ENCODE measurements around the gene APOL3. TPM values are rescaled to one million over a fixed set of nuclear protein-coding genes. Genes with fewer than 3 reads are reported as not detected.
A peak's percentile ranks its signal among the peaks of the same experiment; 100 is the strongest.
"Not testable (repeated sequence)": the region's sequence is repeated elsewhere in the genome, so short reads cannot be mapped to it uniquely, and the experiment has no call there.

The APOL3 gene
- polyA plus RNA-seq, 4 donors: 12.7 to 17.4 (median 14.9) TPM

GRCh38 chr22:36162127-36163034 lies 1.8 kb upstream of the APOL3 start:
- DNase-seq (ENCODE audit: low read depth in 4 of 4, low spot score in 2 of 4): no peak

- DNase-seq (ENCODE audit: low read depth in 4 of 4, low spot score in 2 of 4): not testable (repeated sequence)
Measured at GRCh38 chr22:36161793-36162126, 1.2 kb upstream of the APOL3 start.

GRCh38 chr22:36156515-36157419 lies 3.8 kb downstream of the APOL3 start:
- peak; percentile 53 to 69 (median 55) for DNase-seq (ENCODE audit: low read depth in 4 of 4, low spot score in 2 of 4)

- no peak for DNase-seq (ENCODE audit: low read depth in 4 of 4, low spot score in 2 of 4)
Measured at GRCh38 chr22:36156119-36156514, 4.4 kb downstream of the APOL3 start.

DNA sequence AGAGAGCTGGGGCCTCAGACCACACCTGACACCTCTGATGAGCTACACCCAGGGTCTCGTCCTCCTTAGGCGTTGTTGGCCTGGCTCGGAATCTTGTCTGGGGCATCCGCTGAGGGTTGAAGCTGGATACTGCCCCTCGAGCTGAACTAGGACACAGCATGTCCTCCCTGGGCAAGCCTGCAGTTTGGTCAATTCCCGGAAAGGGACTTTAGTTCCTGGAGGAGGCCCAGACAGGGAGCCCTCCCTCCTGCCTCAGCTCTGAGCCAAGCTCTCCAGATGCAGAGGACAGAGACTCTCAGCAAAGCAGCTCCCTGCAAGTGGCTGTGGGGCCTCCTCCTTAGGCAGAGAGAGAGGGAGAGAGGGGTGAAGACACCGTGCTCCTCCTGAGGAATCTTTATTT lies 4.9 kb downstream of the APOL3 start:
- no peak for DNase-seq (ENCODE audit: low read depth in 4 of 4, low spot score in 2 of 4)

- no peak for DNase-seq (ENCODE audit: low read depth in 4 of 4, low spot score in 2 of 4)
Measured at GRCh38 chr22:36154423-36154945, 6.1 kb downstream of the APOL3 start.

DNA sequence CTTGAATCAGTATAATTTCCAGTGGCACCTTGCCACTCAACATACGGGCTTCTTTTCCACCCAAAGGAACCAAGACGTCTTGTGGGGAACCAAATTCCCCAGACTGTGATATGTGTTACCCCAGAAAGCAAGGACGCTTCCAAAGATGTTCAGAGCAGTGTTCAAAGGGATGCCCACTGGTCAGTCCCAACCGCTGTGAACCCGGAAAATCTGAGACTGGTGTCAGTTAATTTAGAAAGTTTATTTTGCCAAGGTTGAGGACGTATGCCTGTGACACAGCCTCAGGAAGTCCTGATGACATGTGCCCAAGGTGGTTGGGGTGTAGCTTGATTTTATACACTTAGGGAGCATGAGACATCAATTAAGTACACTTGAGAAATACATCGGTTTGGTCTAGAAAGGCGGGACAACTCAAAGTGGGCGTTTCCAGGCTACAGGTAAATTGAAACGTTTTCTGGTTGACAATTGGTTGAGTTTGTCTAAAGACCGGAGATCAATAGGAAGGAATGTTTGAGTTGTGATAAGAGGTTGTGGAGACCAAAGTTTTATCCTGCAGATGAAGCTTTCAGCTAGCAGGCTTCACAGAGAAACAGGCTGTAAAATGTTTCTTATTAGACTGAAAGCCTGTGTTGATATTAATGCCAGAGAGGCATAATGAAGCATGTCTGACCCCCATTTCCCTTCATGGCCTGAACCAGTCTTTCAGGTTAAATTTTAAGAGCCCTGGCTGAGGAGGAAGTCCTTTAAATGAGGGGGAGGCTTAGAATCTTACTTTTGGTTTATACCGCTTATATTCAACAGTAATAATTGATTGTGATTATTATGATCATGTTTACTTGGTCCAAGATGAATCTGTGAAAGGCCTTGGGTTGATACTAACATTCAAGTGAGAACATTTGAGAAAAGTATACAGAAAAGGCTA lies 6.8 kb downstream of the APOL3 start:
- DNase-seq (ENCODE audit: low read depth in 4 of 4, low spot score in 2 of 4): no peak

- DNase-seq (ENCODE audit: low read depth in 4 of 4, low spot score in 2 of 4): not testable (repeated sequence)
Measured at GRCh38 chr22:36152821-36153220, 7.7 kb downstream of the APOL3 start.

- DNase-seq (ENCODE audit: low read depth in 4 of 4, low spot score in 2 of 4): no peak
Measured at GRCh38 chr22:36152088-36152487, 8.5 kb downstream of the APOL3 start.

DNA sequence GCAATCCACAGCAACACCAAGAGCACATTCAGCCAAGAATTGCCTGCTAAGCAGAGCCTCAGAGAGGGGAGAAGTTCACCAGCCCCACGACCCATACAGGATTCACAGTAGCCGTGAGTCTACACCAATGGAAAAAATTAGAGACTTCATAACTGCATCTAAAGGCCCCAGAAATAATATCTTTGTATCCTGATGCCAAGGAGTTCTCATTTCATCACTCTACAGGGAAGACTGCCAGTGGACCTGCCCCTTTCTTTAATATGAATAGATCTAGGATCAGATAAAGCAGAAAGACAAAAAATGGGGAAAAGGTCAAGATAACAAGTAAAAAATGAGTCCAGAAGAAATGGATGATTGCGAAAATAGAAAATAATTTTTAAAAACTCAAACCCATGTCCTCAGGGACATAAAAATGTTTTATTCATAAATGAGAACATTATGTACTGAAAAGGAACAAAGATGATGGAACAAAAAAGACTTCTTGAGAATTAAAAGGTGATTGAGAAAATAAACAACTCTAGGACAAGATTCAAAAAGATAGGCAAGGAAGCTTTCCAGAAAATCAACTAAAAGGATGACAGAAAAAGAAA lies 9.5 kb downstream of the APOL3 start:
- DNase-seq (ENCODE audit: low read depth in 4 of 4, low spot score in 2 of 4): no peak

- no peak for DNase-seq (ENCODE audit: low read depth in 4 of 4, low spot score in 2 of 4)
Measured at GRCh38 chr22:36149441-36149840, 11.1 kb downstream of the APOL3 start.

GRCh38 chr22:36148411-36148810 lies 12.1 kb downstream of the APOL3 start:
- DNase-seq (ENCODE audit: low read depth in 4 of 4, low spot score in 2 of 4): no peak

DNA sequence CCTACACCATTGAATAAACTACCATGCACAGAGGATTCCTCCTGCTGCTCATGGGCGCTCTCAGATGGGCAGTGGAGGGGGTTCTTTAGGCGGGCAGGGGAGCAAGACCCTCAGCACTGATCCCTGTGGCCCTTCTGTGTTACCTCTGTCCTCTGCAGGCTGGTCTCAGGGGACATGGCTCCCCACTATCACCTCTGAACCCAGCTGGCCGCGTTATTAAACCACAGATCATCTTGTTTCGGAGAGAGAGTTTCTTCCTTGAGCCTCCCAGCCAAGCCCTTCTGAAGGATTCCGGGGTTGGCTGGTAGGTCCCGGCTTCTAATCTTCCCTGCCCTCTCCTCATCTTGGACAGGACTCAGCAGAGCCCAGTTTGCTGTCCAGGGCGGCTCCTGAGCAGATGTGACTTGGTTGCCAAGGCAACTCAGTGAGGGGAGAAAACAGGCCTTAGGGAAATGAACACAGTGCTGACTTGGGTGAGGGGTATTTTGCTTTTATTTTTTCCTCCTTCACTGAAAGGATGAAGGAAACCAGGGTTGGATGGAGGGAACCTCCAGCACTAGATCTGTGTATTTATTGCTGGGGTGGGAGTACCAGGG lies 13.3 kb downstream of the APOL3 start:
- no peak for DNase-seq (ENCODE audit: low read depth in 4 of 4, low spot score in 2 of 4)

- no peak for DNase-seq (ENCODE audit: low read depth in 4 of 4, low spot score in 2 of 4)
Measured at GRCh38 chr22:36145881-36146280, 14.7 kb downstream of the APOL3 start.

GRCh38 chr22:36144886-36145541 lies 15.5 kb downstream of the APOL3 start:
- DNase-seq (ENCODE audit: low read depth in 4 of 4, low spot score in 2 of 4): peak in 1 of 4 donors; percentile 60

GRCh38 chr22:36143956-36144355 lies 16.6 kb downstream of the APOL3 start:
- DNase-seq (ENCODE audit: low read depth in 4 of 4, low spot score in 2 of 4): no peak

- DNase-seq (ENCODE audit: low read depth in 4 of 4, low spot score in 2 of 4): no peak
Measured at GRCh38 chr22:36143066-36143815, 17.3 kb downstream of the APOL3 start.

DNA sequence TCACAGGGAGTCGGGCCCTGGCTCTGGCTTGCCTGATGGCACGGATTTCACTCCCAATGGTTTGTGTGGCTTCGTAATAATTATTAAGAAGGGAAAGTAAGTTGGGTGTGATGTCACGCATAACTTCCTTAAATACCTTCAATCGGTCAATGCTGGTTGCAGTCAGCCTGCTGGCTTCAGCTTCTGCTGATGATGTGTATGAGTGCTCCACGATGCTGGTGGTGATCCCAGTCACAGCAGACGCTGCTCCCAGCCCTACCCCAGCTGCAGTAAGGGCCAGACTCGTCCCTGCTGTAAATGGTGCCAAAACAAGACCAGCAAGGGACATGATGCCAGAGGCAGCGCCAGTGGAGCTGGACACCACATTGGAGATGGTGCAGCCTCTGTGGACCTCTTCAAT lies 19.1 kb downstream of the APOL3 start:
- no peak for DNase-seq (ENCODE audit: low read depth in 4 of 4, low spot score in 2 of 4)
